Transverse colon (tissue), 3 donors: Measurements from ENCODE around the gene ZFX.

Source experiments
- CTCF ChIP-seq, 5 experiments: fragments of 200-600 bp in 3 of 5; fragments of 450-650 bp in 2 of 5; sonication (generic) in 3 of 5; IDR thresholded peaks; 1 replicate in 2 of 5; 2 replicates in 3 of 5; pipeline ENCODE4 v1.5.1; 2016 to 2017; ENCODE audit warnings: antibody characterized with exemption in 5 of 5, inconsistent platforms in 3 of 5, mild to moderate bottlenecking in 2 of 5, moderate library complexity in 1 of 5
- POLR2A ChIP-seq: fragments of 450-650 bp; IDR thresholded peaks from one replicate; pipeline ENCODE4 v1.6.1; 2016; ENCODE audit warnings: antibody characterized with exemption, mild to moderate bottlenecking, moderate library complexity

- TF ChIP-seq CTCF (IDR thresholded peaks at IDR 0.05) (no peak), POLR2A (no peak)
Measured at GRCh38 chrX:24150898-24151297, 1.4 kb downstream of the ZFX start.
